ENCODE measurements around the gene ELP4.

DNA sequence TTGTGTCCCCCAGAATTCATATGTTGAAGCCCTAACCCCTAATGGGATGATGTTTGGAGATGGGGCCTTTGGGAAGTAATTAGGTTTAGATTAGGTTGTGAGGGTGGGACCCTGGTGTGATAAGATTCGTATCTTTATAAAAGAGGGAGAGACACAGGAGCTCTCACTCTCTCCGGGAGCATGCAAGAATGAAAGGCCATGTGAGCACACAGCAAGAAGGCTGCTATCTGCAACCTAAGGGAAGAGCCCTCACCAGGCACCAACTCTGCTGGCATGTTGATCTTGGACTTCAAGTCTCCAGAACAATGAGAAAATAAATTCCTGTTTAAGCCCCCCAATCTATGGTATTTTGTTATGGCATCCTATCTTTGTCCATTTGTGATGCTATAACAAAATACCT, 97.3 kb downstream of the ELP4 start:
- TF ChIP-seq, protein P1, sequence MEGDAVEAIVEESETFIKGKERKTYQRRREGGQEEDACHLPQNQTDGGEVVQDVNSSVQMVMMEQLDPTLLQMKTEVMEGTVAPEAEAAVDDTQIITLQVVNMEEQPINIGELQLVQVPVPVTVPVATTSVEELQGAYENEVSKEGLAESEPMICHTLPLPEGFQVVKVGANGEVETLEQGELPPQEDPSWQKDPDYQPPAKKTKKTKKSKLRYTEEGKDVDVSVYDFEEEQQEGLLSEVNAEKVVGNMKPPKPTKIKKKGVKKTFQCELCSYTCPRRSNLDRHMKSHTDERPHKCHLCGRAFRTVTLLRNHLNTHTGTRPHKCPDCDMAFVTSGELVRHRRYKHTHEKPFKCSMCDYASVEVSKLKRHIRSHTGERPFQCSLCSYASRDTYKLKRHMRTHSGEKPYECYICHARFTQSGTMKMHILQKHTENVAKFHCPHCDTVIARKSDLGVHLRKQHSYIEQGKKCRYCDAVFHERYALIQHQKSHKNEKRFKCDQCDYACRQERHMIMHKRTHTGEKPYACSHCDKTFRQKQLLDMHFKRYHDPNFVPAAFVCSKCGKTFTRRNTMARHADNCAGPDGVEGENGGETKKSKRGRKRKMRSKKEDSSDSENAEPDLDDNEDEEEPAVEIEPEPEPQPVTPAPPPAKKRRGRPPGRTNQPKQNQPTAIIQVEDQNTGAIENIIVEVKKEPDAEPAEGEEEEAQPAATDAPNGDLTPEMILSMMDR (IDR thresholded peaks at IDR 0.05), result no peak
- TF ChIP-seq POLR2A (IDR thresholded peaks at IDR 0.05), result no peak
